Osteocyte (in vitro differentiated cells): ENCODE measurements around the gene CARD14. TPM values are rescaled to one million over a fixed set of nuclear protein-coding genes. Genes with fewer than 3 reads are reported as not detected.

Experiments
- DNase-seq: peaks from one replicate; pipeline ENCODE4 v3.0.0; 2021; ENCODE audit warnings: mixed read lengths; ENCODE audit not compliant: unreplicated experiment; ENCODE audit errors: extremely low spot score
- H3K27ac Mint-ChIP-seq: one replicate; pipeline ENCODE4 v1.8.0; 2021; ENCODE audit warnings: mild to moderate bottlenecking, mixed read lengths; ENCODE audit not compliant: unreplicated experiment
- H3K27me3 Mint-ChIP-seq: one replicate; pipeline ENCODE4 v1.8.0; 2021; ENCODE audit warnings: mixed read lengths; ENCODE audit not compliant: unreplicated experiment
- H3K36me3 Mint-ChIP-seq: one replicate; pipeline ENCODE4 v1.8.0; 2021; ENCODE audit warnings: mixed read lengths; ENCODE audit not compliant: unreplicated experiment
- H3K4me1 Mint-ChIP-seq: one replicate; pipeline ENCODE4 v1.8.0; 2021; ENCODE audit warnings: mixed read lengths; ENCODE audit not compliant: unreplicated experiment
- H3K4me3 Mint-ChIP-seq: one replicate; pipeline ENCODE4 v1.8.0; 2021; ENCODE audit warnings: mild to moderate bottlenecking, moderate library complexity, mixed read lengths; ENCODE audit not compliant: unreplicated experiment
- H3K9me3 Mint-ChIP-seq: one replicate; pipeline ENCODE4 v1.8.0; 2021; ENCODE audit warnings: mixed read lengths; ENCODE audit not compliant: unreplicated experiment
- total RNA-seq: library from RNA; stranded (reverse); gene quantifications from 2 replicates; pipeline ENCODE4 v1.2.1, GENCODE V29; 2021
- TF ChIP-seq, protein P1 (sequence below): fragments of 200-600 bp; sonication (generic); IDR thresholded peaks from 2 replicates; pipeline ENCODE4 v1.5.0; 2021; ENCODE audit warnings: antibody characterized with exemption, mild to moderate bottlenecking, moderate library complexity

The CARD14 gene
- total RNA-seq, 1 donor from 2014 or later, result 0.16 TPM

DNA sequence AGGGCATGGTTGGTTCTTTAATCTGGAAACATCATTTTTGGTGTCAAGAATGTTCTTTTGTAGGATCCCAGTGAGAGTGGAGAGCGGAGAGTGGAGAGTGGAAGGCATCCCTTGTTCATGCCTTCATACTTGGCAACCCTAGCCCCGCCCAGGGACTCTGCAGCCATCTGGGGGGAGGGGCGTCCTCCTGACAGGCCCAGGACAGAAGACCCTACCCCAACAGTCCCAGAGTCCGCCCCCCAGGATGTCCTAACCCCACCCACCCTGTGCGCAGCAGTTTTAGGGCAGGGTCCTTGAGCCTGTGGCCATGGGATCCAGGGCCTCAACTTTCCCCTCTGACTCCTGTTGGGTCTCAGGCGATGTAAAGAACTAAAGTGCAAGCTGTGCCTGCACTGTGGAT lies 54.9 kb downstream of the CARD14 start:
- Mint-ChIP-seq H3K27ac (no peak overlapping the region), H3K27me3 (no peaks in the 10 kb centered on the region), H3K36me3 (peaks cover 6% of the 10 kb centered on the region), H3K4me1 (peaks cover 7% of the 10 kb centered on the region), H3K4me3 (no peak overlapping the region), H3K9me3 (no peaks in the 10 kb centered on the region)
- no peak for DNase-seq
- TF ChIP-seq, protein P1, sequence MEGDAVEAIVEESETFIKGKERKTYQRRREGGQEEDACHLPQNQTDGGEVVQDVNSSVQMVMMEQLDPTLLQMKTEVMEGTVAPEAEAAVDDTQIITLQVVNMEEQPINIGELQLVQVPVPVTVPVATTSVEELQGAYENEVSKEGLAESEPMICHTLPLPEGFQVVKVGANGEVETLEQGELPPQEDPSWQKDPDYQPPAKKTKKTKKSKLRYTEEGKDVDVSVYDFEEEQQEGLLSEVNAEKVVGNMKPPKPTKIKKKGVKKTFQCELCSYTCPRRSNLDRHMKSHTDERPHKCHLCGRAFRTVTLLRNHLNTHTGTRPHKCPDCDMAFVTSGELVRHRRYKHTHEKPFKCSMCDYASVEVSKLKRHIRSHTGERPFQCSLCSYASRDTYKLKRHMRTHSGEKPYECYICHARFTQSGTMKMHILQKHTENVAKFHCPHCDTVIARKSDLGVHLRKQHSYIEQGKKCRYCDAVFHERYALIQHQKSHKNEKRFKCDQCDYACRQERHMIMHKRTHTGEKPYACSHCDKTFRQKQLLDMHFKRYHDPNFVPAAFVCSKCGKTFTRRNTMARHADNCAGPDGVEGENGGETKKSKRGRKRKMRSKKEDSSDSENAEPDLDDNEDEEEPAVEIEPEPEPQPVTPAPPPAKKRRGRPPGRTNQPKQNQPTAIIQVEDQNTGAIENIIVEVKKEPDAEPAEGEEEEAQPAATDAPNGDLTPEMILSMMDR, result no peak

DNA sequence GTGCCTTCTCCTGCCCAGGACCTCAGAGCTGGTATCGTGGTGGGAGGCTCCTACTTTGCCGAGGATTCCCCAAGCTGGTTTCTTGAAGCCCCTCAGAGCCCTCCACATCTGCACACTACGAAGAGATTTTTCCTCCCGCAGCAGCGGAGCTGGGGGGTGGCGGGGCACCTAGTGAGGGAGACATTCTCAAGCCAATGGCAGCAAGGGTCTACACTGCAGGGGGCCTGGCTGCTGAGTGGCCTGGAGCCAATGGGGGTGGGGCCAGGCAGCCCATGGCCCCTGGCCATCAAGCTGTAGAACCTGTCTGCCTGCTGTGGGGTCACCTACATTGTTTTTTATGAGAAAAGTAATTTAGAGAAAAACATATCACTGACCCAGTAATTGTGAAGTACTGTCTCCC lies 55.4 kb downstream of the CARD14 start:
- H3K27ac Mint-ChIP-seq, result no peak overlapping the region
- H3K9me3 Mint-ChIP-seq, result no peaks in the 10 kb centered on the region

DNA sequence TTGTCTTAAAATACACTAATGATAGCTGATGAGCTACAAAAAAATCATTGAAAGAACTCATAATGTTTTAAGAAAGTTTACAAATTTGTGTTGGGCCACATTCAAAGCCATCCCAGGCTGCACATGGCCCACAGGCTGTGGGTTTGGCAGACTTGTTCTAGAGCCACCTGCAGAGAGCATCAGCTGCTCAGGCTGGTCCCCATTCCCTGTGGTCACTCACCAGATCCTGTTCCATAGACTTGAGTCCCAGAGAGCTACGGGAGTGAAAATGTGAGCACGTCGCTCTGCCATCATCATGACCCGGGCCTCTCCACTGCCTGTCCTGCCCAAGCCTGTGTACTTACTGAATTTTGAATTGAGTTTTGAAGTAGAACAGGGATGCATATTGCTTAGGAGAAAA lies 57.3 kb downstream of the CARD14 start:
- H3K27ac Mint-ChIP-seq, result no peak overlapping the region
- H3K27me3 Mint-ChIP-seq, result no peaks in the 10 kb centered on the region
- peaks cover 22% of the 10 kb centered on the region for H3K36me3 Mint-ChIP-seq

More for the DNA sequence above, 55.4 kb downstream of the CARD14 start:
- peaks cover 7% of the 10 kb centered on the region for H3K4me1 Mint-ChIP-seq
- peaks cover 9% of the 10 kb centered on the region for H3K36me3 Mint-ChIP-seq
- no peak overlapping the region for H3K4me3 Mint-ChIP-seq
- TF ChIP-seq, protein P1, result no peak
- no peaks in the 10 kb centered on the region for H3K27me3 Mint-ChIP-seq
- no peak for DNase-seq

DNA sequence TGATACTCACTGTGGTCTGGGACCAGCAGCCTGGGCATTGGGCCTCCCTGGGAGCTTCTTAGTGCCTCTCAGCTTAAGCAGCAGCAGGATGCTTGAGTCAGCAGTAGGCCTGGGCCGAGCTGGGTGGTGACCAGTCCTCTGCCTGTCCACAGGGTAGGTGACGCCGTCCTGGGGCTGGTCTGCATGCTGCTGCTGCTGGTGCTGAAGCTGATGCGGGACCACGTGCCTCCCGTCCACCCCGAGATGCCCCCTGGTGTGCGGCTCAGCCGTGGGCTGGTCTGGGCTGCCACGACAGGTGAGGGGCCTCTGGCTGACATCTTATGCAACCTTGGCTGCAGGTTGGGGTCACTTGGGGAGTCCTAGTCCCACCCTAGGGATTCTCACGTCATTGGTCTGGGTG lies 57.8 kb downstream of the CARD14 start:
- H3K9me3 Mint-ChIP-seq, result peaks cover 11% of the 10 kb centered on the region
- no peaks in the 10 kb centered on the region for H3K27me3 Mint-ChIP-seq
- H3K4me3 Mint-ChIP-seq, result no peak overlapping the region
- H3K4me1 Mint-ChIP-seq, result no peaks in the 10 kb centered on the region
- DNase-seq, result no peak
- TF ChIP-seq, protein P1, result no peak
- H3K36me3 Mint-ChIP-seq, result peaks cover 26% of the 10 kb centered on the region
- H3K27ac Mint-ChIP-seq, result no peak overlapping the region

More for the DNA sequence above, 57.3 kb downstream of the CARD14 start:
- H3K9me3 Mint-ChIP-seq, result peaks cover 7% of the 10 kb centered on the region
- TF ChIP-seq, protein P1, result no peak
- no peak for DNase-seq
- H3K4me1 Mint-ChIP-seq, result no peaks in the 10 kb centered on the region
- no peak overlapping the region for H3K4me3 Mint-ChIP-seq

- TF ChIP-seq, protein P1, result no peak
- peaks cover 31% of the 10 kb centered on the region for H3K36me3 Mint-ChIP-seq
Observed at GRCh38 chr17:80228477-80228876, 58.6 kb downstream of the CARD14 start.

More at GRCh38 chr17:80228477-80228876, 58.6 kb downstream of the CARD14 start:
- peaks cover 13% of the 10 kb centered on the region for H3K9me3 Mint-ChIP-seq
- H3K4me1 Mint-ChIP-seq, result no peaks in the 10 kb centered on the region
- DNase-seq, result no peak
- H3K27ac Mint-ChIP-seq, result no peak overlapping the region
- no peaks in the 10 kb centered on the region for H3K27me3 Mint-ChIP-seq
- no peak overlapping the region for H3K4me3 Mint-ChIP-seq
